ENCODE measurements around the gene STAT6.
"Not testable (repeated sequence)": the region's sequence is repeated elsewhere in the genome, so short reads cannot be mapped to it uniquely, and the experiment has no call there.

STAT6 gene

DNA sequence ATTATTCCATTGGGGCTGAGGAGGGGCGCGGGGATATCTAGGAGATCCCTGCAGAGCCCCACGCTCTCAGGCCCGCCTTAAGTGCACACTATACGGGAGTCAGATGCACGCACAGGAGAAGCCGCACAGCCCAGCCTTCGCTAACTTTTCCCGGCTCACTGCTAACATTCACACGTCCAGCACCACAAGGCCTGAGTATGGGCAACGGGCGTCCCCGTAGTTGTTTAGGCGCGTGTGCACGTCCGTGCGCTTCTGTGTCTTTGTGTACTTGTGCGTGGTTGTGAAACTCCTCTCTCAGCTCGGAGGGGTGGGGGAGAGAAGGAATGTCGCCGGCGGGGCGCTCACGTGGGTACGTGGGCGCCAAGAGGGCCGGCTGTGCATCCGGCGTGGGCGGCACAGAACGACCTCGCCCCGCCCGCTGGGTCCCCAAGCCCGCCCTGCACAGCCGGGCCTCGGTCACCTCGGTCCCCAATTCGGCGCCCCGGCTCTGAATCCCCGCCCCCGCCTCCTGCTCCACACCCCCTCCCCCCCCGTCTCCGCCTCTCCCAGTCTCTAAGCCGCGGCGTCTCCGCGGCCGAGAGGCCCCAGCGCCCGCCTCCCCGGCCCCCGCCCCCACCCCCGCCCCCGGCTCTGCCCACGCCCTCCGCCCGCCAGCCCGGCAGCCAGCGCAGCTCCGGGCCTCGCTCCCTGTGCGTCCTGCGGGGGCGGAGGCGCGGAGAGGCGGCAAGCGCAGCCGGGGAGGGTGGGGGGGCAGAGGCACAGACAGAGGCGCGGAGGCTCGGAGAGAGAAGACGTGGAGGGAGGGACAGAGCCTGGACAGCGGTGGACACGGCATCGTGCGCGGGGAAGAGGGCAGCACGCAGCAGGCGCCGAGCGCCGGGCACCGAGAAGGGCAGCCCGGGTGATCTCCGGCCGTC lies 22.6 kb downstream of the STAT6 start, which contains the start of gene NAB2:
TSS of gene NAB2 (plus strand) at position 761 of the 917 bp plus-strand sequence. CDS start 158 bp downstream, outside the sequence.
- no peaks in the 10 kb centered on the region for H3K27me3 ChIP-seq (replicated peaks; ENCODE audit: control insufficient read depth, insufficient read depth, low read length)
- no peaks in the 10 kb centered on the region for H3K9me3 ChIP-seq (ENCODE audit: control insufficient read depth, low read length)
- peaks cover 26% of the 10 kb centered on the region for H3K36me3 ChIP-seq (ENCODE audit: control insufficient read depth, insufficient read depth, low read length, severe bottlenecking)
- H3K9ac ChIP-seq (ENCODE audit: low read length) = peak within 1 kb of the TSS; percentile 98
- H3K4me1 ChIP-seq (ENCODE audit: control insufficient read depth, insufficient read depth, low read length) = peaks cover 52% of the 10 kb centered on the region
- peak within 1 kb of the TSS; percentile 94 for H3K4me3 ChIP-seq (ENCODE audit: low read length)
- DNase-seq (ENCODE audit: low read depth) = peak; percentile 99

GRCh38 chr12:57087691-57088353 lies 23.3 kb downstream of the STAT6 start:
- H3K9me3 ChIP-seq (ENCODE audit: control insufficient read depth, low read length) = no peaks in the 10 kb centered on the region
- H3K4me3 ChIP-seq (ENCODE audit: low read length) = peak overlapping the region; percentile 82
- H3K36me3 ChIP-seq (ENCODE audit: control insufficient read depth, insufficient read depth, low read length, severe bottlenecking) = peaks cover 20% of the 10 kb centered on the region
- peak; percentile 95 for DNase-seq (ENCODE audit: low read depth)
- H3K27me3 ChIP-seq (replicated peaks; ENCODE audit: control insufficient read depth, insufficient read depth, low read length) = no peaks in the 10 kb centered on the region
- peaks cover 47% of the 10 kb centered on the region for H3K4me1 ChIP-seq (ENCODE audit: control insufficient read depth, insufficient read depth, low read length)
- H3K9ac ChIP-seq (ENCODE audit: low read length) = peak overlapping the region; percentile 98

DNA sequence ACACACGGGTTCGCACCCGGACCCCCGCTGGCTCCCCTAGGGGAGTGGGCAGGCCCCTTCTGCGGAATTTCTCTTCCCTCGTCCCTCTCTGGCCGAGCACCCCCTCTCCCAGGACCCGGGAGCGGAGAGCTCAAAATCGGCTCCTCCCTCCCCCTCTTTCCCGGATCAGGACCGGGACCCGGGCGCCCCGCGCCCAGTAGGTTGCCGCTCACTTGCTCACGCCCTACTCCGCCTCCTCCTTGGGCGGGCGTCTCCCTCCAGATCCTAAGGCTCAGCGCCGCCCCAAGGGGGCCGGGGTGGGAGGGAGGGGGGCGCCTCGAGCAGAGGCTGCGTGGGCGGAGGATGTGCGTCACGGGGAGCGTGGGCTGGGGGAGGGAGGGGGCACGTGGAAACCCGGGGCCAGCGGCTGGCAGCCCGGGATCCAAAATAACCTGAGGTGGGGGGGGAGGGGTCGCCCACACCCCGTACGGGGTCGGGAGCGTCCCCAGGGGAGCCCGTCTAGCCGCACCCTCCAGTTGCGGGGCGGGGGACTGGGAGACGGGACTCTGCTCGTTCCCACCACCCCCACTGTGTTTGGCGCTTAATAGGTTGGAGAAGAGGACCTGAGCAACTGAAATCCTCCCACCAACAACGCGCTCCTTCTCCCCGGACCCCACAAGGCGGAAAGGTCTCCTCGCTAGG lies 24.0 kb downstream of the STAT6 start:
- Histone ChIP-seq H3K4me3 (ENCODE audit: low read length) (peak overlapping the region; percentile 90), H3K9ac (ENCODE audit: low read length) (peak overlapping the region; percentile 99), H3K27me3 (replicated peaks; ENCODE audit: control insufficient read depth, insufficient read depth, low read length) (no peaks in the 10 kb centered on the region), H3K36me3 (ENCODE audit: control insufficient read depth, insufficient read depth, low read length, severe bottlenecking) (peaks cover 14% of the 10 kb centered on the region), H3K4me1 (ENCODE audit: control insufficient read depth, insufficient read depth, low read length) (peaks cover 40% of the 10 kb centered on the region), H3K9me3 (ENCODE audit: control insufficient read depth, low read length) (no peaks in the 10 kb centered on the region)
- peak; percentile 97 for DNase-seq (ENCODE audit: low read depth)

DNA sequence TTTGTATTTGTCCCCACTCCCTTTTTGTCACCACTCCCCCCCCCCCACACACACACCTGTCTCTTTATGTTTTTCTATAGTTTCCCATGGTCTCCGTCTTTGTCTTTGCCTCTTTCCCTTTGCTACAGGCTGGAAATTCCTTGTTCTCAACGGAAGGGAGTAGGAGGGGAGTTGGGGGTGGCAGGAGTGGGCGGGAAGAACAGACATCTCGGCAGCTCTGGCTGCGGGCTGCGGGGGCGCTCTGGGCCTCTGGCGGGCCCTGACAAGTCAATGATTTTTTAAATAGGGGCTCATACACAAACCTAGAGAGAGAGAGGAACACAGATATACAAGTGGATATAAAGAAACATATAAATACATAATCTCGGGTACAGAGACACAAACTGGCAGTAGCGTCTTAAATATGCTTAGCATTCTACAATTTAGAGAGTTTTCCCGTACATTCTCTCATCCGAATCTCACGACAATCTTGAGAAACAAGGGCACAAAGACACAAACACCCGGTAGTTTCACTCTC lies 24.6 kb downstream of the STAT6 start:
- Histone ChIP-seq H3K4me1 (ENCODE audit: control insufficient read depth, insufficient read depth, low read length) (peaks cover 38% of the 10 kb centered on the region), H3K36me3 (ENCODE audit: control insufficient read depth, insufficient read depth, low read length, severe bottlenecking) (peaks cover 8% of the 10 kb centered on the region), H3K9ac (ENCODE audit: low read length) (peak overlapping the region; percentile 99), H3K9me3 (ENCODE audit: control insufficient read depth, low read length) (no peaks in the 10 kb centered on the region), H3K27me3 (replicated peaks; ENCODE audit: control insufficient read depth, insufficient read depth, low read length) (no peaks in the 10 kb centered on the region), H3K4me3 (ENCODE audit: low read length) (peak overlapping the region; percentile 90)
- DNase-seq (ENCODE audit: low read depth) = peak; percentile 83

DNA sequence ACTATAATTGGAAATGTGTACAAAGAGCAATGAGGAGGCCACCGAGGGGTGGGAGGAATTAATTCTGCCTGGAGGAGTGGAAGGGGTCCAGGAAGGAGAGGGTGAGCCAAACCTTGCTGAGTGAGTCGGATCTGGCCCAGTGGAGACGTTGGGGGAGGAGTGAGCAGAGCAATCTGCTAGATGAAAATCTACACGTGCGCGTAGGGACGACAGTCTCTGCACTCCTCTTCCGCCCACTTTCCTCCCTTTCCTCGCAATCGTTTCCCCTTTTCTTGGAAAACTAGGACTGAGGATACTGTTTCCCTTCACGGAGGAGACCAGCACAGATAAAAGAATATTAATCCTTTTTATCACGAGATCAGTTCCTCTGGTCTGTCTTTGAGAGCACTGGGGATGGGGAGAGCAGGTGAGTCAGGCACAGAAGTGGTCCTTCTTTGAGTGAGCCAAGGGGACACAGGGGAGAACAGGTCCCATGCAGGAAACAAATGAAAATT lies 25.1 kb downstream of the STAT6 start:
- Histone ChIP-seq H3K4me3 (ENCODE audit: low read length) (peak overlapping the region; percentile 90), H3K27me3 (replicated peaks; ENCODE audit: control insufficient read depth, insufficient read depth, low read length) (no peaks in the 10 kb centered on the region), H3K4me1 (ENCODE audit: control insufficient read depth, insufficient read depth, low read length) (peaks cover 34% of the 10 kb centered on the region), H3K9me3 (ENCODE audit: control insufficient read depth, low read length) (no peaks in the 10 kb centered on the region), H3K36me3 (ENCODE audit: control insufficient read depth, insufficient read depth, low read length, severe bottlenecking) (peaks cover 3% of the 10 kb centered on the region), H3K9ac (ENCODE audit: low read length) (peak overlapping the region; percentile 99)
- DNase-seq (ENCODE audit: low read depth) = peak; percentile 78

GRCh38 chr12:57080855-57081254 lies 30.3 kb downstream of the STAT6 start:
- Histone ChIP-seq H3K9me3 (ENCODE audit: control insufficient read depth, low read length) (no peaks in the 10 kb centered on the region), H3K36me3 (ENCODE audit: control insufficient read depth, insufficient read depth, low read length, severe bottlenecking) (no peaks in the 10 kb centered on the region), H3K4me1 (ENCODE audit: control insufficient read depth, insufficient read depth, low read length) (peaks cover 22% of the 10 kb centered on the region), H3K4me3 (ENCODE audit: low read length) (no peak overlapping the region), H3K9ac (ENCODE audit: low read length) (no peak overlapping the region), H3K27me3 (replicated peaks; ENCODE audit: control insufficient read depth, insufficient read depth, low read length) (no peaks in the 10 kb centered on the region)
- DNase-seq (ENCODE audit: low read depth) = no peak

- no peaks in the 10 kb centered on the region for H3K27me3 ChIP-seq (replicated peaks; ENCODE audit: control insufficient read depth, insufficient read depth, low read length)
- no peak for DNase-seq (ENCODE audit: low read depth)
- no peak overlapping the region for H3K4me3 ChIP-seq (ENCODE audit: low read length)
- no peaks in the 10 kb centered on the region for H3K36me3 ChIP-seq (ENCODE audit: control insufficient read depth, insufficient read depth, low read length, severe bottlenecking)
- H3K9ac ChIP-seq (ENCODE audit: low read length) = peak overlapping the region; percentile 82
- H3K9me3 ChIP-seq (ENCODE audit: control insufficient read depth, low read length) = no peaks in the 10 kb centered on the region
- peaks cover 12% of the 10 kb centered on the region for H3K4me1 ChIP-seq (ENCODE audit: control insufficient read depth, insufficient read depth, low read length)
Measured at GRCh38 chr12:57079821-57080220, 31.3 kb downstream of the STAT6 start.

GRCh38 chr12:57078519-57079404 lies 32.4 kb downstream of the STAT6 start, which contains the start of gene NEMP1:
Gene NEMP1 (minus strand): TSS chr12:57078791. CDS start chr12:57078745, 46 bp downstream.
- peak within 1 kb of the TSS; percentile 83 for H3K9ac ChIP-seq (ENCODE audit: low read length)
- peak; percentile 100 for DNase-seq (ENCODE audit: low read depth)
- peak within 1 kb of the TSS; percentile 87 for H3K4me3 ChIP-seq (ENCODE audit: low read length)
- H3K9me3 ChIP-seq (ENCODE audit: control insufficient read depth, low read length) = no peaks in the 10 kb centered on the region
- no peaks in the 10 kb centered on the region for H3K36me3 ChIP-seq (ENCODE audit: control insufficient read depth, insufficient read depth, low read length, severe bottlenecking)
- H3K27me3 ChIP-seq (replicated peaks; ENCODE audit: control insufficient read depth, insufficient read depth, low read length) = no peaks in the 10 kb centered on the region
- H3K4me1 ChIP-seq (ENCODE audit: control insufficient read depth, insufficient read depth, low read length) = peaks cover 12% of the 10 kb centered on the region

DNA sequence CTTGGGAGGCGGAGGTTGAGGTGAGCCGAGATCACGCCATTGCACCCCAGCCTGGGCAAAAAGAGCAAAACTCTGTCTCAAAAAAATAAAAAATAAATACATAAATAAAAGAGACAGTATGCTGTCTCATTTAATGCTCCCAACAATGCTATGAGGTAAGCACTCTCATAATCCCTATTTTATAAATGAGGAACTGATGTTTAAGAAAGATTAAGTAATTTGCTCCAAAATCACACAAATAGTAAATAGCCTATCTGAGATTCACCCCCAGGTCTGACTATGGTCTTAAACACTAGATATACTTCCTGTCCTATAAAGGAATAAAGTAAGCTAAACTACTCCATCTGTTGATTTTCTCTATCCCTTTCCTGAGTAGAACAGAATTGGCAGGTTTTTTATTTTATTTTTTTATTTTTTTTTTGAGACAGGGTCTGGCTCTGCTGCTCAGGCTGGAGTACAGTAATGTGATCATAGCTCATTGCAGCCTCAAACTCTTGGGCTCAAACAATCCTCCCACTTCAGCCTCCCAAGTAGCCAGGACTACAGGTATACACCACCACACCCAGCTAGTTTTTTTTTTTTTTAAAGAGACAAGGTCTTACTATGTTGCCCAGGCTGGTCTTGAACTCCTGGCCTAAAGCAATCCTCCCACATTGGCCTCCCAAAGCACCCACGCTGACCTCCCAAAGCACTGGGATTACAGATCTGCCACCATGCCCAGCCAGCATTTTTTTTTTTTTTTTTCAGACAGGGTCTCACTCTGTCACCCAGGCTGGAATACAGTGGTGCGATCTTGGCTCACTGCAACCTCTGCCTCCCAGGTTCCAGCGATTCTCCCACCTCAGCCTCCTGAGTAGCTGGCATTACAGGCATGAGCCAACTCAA lies 37.4 kb downstream of the STAT6 start:
- H3K27me3 ChIP-seq (replicated peaks; ENCODE audit: control insufficient read depth, insufficient read depth, low read length); H3K36me3 ChIP-seq (ENCODE audit: control insufficient read depth, insufficient read depth, low read length, severe bottlenecking); DNase-seq (ENCODE audit: low read depth); H3K4me3 ChIP-seq (ENCODE audit: low read length); H3K9me3 ChIP-seq (ENCODE audit: control insufficient read depth, low read length): not testable (repeated sequence)
- Histone ChIP-seq H3K9ac (ENCODE audit: low read length) (peak overlapping the region; percentile 57), H3K4me1 (ENCODE audit: control insufficient read depth, insufficient read depth, low read length) (peaks cover 14% of the 10 kb centered on the region)

Data from adipocyte (in vitro differentiated cells).